HG03135 (cell line): ENCODE data around the gene PPIL4.
"Not testable (repeated sequence)": the region's sequence is repeated elsewhere in the genome, so short reads cannot be mapped to it uniquely, and the experiment has no call there.

Source experiments
- ATAC-seq: cut with Tn5 transposase; IDR thresholded peaks from one replicate; pipeline ENCODE4 v1.9.1; 2021; ENCODE audit warnings: mild to moderate bottlenecking, moderate library complexity; ENCODE audit not compliant: unreplicated experiment

The PPIL4 gene

DNA sequence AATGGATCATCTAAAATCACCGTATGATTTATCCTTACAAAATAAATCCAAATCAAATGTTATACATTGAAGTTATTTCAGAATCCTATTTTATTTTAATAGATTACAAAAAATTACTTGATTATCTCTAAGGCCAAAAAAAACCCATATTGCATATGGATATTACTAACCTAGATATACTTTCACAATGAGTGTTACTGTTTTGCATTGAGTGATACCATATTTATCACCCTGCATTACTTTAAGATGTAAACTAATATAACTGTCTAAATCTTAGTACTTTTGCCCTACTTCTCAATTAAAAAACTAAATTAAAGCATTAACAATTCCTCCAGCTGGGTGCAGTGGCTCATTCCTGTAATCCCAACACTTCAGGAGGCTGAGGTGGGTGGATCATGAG lies 11.1 kb downstream of the PPIL4 start:
- ATAC-seq: no peak

DNA sequence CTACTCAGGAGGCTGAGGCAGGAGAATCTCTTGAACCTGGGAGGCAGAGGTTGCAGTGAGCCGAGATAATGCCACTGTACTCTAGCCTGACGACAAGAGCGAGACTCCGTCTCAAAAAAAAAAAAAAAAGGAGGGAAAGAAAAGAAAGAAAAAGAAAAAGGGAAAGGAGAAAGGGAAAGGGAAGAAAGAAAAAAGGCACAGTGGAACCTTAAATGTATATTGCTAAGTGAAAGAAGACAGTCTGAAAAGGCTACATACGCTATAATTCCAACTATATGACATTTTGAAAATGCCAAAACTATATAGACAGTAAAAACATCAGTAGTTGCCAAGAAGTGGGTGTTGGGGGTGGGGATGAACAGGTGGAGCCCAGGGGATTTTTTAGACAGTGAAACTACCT lies 16.2 kb downstream of the PPIL4 start:
- no peak for ATAC-seq

DNA sequence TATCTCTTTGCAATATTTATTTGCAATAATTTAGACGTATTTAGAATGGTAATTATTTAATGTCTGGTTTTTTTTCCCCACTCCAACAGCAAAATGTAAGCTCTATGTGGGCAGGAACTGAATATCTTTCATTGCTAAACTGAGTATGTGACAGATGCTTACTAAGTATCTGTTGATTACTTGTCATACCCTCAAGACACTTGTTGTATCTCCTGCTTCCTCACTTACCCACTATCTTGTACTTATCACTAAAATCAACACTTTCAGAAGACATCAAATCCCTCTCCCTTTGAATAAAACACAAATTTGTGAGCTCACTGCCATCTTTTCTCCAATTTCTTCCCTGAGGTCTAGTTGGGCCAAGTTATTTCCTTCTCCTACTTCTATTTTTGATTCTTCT lies 30.3 kb downstream of the PPIL4 start:
- no peak for ATAC-seq

DNA sequence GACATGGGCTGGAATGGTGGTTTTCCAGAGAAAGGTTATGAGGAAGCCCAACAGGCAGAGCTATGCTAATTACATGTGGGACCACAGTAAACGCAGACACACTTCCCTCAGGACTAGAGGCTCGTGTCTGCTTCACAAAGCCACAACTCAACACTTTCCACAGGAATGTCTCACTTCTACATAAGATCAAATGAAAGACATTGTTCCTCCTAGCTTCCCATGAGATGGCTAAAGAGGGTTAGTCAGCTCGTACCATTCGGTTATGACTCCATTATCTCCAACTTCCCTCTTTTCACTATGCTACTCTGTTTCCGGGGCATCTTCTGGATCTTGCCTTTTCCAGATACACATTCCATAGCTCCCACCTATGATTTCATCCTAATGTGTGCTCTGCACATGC lies 31.9 kb downstream of the PPIL4 start:
- ATAC-seq: no peak

DNA sequence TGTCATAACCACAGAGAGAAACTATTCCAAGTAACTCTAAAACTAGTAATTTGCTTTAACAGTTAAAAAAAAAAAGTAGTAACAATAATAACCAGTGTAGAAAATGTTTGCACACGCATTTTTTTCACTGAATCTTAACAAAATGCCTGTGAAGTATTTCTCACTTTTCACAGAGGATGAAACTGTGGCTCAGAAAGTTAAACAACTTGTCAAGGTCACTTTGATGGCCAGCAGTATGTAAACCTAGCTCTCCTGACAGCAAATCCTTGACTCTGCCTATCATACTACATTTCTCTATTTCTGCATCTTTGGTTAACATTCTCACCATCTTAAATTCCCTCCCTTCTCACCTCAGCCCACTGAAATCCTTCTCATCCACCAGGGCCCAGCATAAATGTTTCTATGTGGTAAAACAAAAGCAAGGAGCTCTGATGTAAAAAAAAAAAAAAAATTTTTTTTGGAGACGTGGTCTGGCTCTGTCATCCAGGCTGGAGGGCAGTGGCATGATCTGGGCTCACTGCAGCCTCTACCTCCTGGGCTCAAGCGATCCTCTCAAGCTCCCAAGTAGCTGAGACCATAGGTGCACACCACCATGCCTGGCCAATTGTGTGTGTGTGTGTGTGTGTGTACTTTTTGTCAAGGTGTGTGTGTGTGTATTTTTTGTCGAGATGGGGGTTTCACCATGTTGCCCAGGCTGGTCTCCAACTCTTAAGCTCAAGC lies 34.9 kb downstream of the PPIL4 start:
- ATAC-seq: no peak

DNA sequence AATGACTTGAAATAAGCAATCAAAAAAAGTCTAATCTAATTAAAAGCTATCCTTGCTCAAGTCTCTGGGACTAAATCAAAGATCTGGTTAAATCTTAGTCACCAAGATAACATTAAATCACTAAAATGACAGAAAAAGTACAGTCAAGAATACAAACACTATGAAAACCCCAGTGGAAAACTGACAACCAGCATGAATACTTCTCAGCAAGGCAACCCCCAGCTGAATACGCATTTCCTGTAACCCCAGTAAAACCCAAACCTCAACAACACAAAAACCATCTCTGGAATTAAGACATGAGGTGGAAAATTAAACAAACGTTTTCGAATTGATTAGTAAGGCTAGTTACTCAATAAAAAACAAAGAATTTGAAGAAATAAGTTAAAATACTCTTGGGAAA lies 37.4 kb downstream of the PPIL4 start:
- no peak for ATAC-seq

DNA sequence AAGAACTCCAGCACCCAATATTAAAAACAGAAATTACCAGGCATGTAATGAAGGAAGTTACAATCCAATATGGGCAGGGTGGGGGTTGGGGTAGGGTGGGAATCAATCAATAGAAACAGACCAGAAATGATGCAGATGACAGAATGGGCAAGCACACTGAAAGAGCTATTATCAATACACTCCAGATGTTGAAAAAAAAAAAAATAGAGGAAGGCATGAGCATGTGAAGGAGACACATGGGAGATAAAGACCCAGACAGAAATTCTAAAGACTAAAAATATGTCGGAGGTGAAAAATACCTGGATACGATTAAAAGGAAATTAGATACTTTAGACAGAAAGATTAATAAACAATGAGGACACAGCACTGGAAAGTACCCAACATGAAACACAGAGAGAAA lies 42.0 kb downstream of the PPIL4 start:
- no peak for ATAC-seq

DNA sequence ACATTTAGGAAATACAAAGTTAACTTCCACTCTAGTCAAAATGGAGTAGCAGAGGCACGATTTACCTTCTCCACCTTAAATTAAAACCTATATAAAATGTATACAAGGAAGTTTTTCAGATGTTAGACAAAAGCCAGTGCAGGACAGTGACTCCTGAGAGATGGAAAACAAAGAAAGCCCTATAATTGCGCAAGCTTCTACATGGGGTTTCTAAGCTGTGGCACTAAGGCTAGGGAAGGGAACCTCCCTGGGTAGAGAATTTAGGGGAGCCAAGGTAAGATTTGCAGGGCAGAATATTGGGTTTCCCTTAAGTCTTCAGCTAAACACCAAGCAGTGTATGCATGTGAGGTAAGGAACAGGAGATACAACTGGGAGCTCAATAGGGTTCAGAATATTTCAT lies 42.6 kb downstream of the PPIL4 start:
- ATAC-seq: no peak

DNA sequence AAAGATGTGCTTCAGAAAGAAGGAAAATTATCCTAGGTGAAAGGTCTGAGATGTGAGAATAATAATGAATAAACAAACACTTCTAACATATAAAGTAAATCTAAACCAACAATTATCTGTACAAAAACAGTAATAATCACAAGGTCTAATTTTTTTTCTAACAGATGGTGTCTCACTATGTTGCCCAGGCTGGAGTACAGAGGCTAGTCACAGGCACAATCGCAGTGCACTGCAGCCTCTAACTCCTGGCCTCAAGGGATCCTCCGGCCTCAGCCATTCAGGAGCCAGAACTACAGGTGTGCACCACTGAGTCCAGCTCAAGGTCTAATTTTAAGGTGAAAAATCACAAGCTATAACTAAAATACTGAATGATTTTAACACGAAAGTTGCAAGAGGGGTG lies 44.1 kb downstream of the PPIL4 start:
- ATAC-seq: no peak

DNA sequence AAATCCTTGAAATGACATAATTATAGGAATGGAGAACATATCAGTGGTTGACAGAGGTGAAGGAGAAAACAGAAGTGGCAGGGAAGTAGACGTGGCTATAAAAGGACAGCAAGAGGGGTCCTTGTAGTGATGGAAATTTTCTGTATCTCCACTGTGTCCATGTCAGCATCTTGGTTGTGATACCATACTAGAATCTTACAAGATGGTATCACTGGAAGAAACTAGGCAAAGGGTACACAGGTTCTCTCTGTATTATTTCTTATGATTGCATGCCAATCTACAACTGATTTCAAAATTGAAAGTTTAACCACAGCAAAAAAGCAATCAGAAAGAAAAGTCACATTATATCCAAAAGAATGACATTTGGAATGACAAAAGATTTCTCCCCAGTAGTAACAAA lies 44.6 kb downstream of the PPIL4 start:
- no peak for ATAC-seq

DNA sequence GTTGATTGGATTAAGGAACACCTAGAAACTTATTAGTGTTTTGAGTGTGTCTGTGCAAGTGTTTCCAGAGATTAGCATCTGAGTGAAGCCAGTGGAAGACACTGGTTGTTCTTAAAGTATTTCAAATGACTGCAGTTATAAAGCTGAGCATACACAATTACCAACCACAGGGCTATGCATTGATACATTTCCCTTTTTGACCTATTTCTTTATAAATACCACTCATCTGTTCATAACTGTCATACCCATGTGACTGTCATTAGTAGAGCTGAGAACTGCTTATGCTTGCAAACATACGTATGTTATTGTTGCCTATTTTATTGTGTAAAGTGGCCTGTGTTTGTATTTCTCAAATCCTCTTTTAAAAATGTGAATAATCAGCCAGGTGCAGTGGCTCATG lies 45.7 kb downstream of the PPIL4 start:
- ATAC-seq: no peak

DNA sequence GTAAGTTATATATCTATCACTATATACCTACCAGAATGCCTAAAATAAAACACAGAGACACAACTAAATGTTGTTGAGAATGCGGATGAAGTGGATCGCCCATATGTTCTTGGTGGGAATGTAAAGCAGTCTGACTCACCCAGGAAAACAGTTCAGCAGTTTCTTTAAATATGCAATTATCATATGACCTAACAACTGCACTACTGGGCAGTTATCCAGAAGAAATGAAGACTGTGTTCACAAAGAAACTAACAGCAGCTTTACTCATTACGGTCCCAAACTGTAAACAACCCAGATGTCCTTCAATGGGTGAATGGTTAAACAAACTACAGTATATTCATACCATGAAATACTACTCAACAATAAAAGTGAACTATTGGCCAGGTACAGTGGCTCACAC lies 46.8 kb downstream of the PPIL4 start:
- no peak for ATAC-seq

DNA sequence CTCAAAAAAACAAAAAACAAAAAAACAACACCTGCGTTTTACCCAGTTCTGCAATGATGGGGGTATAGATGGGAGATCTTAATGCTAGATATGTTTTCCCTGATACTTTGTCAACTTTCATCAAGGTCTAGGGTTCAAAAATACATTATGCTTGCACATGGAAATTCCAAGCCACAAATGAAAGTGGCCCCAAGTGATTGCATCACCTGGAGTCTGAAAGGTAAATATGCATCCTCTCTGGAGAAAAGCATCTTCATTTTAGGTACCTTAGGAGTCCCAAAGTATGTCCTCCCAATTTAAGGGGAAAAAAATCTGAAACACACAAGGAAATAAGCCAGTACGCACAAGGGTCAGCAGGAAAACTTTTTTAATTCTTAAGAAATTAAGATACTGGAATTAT lies 48.5 kb downstream of the PPIL4 start:
- ATAC-seq: no peak

DNA sequence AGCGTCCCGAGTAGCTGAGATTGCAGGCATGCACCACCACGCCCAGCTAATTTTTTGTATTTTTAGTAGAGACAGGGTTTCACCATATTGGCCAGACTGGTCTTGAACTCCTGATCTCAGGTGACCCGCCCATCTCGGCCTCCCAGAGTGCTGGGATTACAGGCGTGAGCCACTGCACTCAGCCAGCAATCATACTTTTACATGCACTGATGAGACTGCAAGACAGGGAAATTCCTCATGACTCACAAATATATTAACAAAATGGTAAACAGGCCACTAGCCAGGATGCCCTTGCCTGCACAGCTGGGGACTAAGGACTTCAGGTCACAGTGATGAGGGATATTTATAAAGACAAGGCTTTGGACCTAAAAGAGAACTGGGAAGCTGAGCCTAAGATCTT lies 49.2 kb downstream of the PPIL4 start:
- not testable (repeated sequence) for ATAC-seq

DNA sequence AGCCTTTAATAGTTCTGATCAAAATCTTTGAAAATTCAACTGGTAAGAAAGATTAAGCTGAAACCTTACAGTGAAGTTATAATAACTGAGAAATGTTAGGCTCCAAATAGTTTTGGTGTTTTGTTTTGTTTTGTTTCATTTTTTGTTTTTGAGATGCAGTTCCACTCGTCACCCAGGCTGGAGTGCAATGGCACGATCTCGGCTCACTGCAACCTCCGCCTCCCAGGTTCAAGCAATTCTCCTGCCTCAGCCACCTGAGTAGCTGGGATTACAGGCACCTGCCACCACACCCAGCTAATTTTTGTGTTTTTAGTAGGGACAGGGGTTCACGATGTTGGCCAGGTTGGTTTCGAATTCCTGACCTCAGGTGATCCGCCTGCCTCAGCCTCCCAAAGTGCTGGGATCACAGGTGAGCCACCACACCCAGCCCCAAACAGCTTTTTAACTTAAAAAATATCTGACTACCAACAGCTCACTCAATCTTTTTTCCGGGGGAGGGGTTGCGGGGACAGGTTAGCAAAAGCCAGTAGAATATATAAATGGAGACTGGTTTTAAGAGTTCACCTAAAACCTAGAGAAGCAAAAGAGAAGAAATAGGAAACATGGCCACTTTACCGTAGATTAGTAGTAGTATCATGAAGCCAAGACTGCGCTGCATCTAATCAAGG lies 50.4 kb downstream of the PPIL4 start:
- ATAC-seq: not testable (repeated sequence)

DNA sequence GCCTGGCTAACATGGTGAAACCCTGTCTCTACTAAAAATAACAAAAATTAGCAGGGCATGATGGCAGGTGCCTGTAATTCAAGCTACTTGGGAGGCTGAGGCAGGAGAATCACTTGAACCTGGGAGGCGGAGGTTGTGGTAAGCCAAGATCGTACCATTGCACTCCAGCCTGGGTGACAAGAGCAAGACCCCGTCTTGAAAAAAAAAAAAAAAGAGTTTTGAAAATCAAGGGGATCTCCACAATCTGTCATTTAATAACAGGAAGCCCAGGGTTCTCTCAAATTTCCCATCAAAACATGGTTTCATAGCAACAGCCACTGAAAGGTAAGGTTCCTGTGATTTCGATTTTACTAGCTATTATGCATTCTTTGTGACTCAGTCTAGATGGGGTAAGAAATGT lies 51.0 kb downstream of the PPIL4 start:
- peak; percentile 80 for ATAC-seq

DNA sequence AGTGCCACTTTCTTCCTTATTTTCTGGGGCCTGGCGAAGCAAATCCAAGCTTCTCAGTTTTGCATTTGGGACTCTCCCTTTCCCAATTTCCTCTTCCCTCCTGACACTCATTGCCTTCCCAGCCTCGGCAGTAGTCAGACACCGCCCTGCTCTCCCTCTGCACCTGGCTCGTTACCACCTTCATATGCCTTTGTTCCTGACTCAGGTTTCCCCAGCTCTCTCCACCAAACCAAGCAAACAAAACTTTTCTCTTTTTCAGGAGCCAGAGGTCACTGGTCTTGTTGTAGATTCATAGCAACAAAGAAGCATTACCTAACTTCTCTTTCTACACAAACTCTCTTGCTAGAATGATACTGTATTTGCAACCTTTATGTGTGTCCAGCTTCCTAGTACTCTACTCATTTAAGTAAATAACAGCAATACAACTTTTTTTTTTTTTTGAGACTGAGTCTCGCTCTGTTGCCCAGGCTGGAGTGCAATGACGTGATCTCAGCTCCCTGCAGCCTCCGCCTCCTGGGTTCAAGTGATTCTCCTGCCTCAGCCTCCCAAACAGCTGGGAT lies 52.0 kb downstream of the PPIL4 start:
- no peak for ATAC-seq

DNA sequence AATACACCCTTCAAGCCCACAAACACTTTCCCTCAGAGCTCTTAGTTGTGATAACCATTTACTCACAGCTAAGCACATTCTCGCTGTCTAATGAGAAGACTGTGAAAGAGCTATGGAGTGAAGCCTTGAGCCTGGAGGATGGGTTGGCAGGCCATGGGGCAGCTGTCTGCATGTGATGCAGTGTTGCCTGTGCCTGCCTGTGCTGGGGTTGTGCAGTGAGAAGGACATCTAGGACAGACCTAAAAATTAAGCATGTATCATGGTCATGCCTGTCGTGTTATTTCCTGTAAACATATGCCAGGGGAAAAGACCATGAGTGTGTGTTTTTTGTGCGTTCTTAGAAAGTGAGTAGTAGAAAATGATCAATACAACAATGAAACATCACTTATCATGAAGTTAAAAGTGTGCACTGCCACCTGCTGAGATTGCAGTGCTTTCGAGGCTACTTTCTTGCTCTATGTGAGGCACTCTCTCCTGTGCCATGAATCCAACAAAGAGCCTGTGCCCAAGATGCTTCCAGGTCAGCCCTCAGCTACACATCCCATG lies 53.0 kb downstream of the PPIL4 start:
- ATAC-seq: no peak

DNA sequence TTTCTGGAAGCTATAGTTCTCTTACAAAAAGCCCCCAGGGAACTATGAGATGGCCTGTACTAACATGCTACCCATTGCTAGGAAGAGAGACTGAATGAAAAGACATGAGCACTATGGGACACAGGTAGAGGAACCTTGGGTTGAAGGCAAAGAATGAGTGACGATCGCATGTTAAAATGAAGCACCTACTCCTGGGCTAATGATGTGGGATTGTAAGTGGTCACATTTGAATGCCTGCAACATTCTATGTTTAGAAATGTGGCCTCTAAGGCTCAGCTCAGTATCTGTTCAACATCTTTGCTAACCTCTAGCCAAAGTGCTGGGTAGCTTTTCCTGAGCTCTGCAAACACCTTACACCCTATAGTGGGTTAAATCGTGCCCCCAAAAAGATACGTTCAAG lies 55.9 kb downstream of the PPIL4 start:
- no peak for ATAC-seq

DNA sequence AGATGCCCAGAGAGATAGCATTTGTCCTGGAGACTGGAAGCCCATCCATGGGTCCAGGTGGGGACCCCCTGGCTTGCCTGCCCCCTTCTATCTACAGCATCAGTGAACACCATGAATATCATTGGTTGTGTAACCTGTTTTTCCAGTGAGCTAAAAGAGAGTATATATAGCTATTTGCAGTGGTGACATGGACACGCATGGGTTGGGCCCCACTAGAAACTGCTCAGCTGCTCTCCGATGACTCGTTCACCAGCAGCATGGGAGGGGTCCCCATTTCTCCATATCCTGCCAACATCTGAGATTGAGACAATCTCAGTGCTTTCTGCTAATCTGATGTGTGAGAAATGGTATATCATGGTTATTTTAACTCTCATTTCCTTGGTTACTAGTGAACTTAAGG lies 57.0 kb downstream of the PPIL4 start:
- no peak for ATAC-seq

DNA sequence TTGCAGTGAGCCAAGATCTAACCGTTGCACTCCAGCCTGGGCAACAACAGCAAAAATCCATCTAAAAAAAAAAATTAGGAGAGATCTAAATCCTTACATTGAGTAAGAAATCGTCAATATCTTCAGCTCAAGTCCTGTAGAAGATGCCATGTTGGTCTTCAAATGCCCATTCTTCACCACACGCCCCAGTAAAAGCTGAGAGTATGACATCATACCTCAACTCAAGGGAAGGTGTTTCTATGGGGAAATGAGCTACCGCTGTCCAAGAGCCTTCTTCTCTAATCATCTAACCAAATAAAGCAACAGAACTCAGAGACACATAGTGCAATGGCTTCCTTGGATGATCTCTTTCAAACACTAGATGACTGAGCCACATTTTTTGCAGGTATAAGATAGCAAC lies 58.5 kb downstream of the PPIL4 start:
- no peak for ATAC-seq
